ENCODE results near the gene TRIM62.

Gene TRIM62

DNA sequence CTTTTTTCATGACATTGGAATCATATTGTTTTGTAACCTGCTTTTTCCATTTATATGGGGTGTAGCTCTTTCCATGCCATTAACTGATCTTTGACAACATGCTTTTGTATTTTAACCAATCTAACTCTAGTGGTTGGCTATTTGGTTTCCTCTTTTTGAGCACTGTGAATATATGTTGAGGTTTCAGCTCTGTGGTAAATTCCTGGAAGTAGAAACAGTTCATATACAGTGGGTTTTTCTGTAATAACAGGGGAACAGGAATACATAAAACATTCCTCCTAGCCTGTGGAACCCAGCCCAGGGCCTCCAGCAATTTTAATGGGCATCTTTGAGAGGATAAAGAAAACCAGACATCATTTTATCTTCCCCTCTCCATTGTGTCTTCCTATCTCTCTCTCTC is 83.5 kb downstream of the TRIM62 start:
- DNase-seq (ENCODE audit: low read depth) = no peak

DNA sequence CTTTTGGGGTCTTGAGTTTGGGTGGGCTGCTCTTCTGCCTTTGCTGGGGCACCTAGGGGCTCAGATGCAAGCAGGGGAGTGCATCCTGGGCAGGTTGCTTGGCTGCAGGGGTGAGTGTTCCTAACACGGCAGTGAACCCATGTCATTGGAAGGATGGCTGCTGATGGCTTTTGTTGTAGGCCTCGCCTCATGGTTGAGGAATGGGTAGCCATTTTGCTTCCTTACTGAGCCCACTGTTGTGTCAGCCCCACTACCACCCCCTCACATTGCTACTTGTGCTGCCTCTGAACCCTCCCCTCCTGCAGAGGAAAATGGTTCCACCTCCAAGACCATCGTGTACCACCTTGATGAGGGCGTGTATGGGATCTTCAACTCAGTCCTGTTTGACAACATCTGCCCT is 84.1 kb downstream of the TRIM62 start:
- DNase-seq (ENCODE audit: low read depth) = no peak

DNA sequence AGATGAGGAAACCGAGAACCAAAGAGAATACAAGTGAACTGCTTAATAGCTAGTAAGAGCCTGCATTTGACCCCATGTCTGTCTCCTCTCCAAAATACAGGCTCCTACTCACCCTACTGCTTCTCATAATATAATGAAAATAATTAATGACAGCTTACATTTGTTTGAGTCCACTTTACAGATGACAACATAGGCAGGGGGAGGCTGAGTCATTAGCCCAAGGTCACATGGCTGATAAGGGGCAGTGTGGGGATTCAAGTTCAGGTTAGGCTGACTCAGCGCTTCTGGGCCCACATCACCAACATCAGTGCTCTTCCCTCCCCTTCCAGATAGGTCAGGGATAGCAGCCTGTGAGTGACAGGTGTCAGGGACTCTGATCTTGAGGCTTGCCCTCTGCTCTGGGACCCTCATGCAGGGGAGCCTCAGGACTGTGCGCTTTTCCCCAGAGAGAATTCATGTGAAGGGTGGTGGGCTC is 84.7 kb downstream of the TRIM62 start:
- no peak for DNase-seq (ENCODE audit: low read depth)

DNA sequence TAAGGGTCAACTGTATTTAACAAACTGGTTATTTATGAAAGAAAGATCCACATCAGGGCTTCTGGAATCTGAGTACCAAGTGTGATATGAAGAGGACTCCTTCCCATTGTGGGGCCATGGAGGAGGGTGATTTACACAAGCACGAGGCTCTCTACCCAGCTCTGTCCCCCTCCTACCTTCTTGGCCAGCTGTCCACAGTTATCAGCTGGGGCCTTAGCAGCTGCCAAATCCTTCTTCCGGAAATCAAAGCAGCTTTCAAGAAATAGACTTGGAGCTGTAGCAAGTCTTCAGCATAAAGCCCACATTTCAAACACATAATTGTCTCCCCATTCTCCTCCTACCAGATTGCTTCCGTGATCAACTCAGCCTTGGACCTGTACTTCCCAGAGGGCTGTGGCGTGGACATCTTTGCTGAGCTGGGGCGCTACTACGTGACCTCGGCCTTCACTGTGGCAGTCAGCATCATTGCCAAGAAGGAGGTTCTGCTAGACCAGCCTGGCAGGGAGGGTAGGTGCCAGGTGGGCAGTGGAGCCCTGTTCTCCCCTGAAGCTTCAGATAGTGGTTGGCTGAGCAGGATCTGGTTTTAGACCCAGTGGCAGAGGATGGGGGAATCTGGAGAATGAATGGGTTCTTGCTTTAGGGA is 85.4 kb downstream of the TRIM62 start:
- DNase-seq (ENCODE audit: low read depth) = no peak
